HepG2 (cell line): Measurements from ENCODE around the gene DHCR7. TPM values are rescaled to one million over a fixed set of nuclear protein-coding genes. Genes with fewer than 3 reads are reported as not detected.

Experiments
- ATAC-seq: fragments of 200-7000 bp; cut with Tn5 transposase; 3 replicates; pipeline ENCODE4 v1.9.1; 2020; ENCODE audit warnings: mild to moderate bottlenecking, moderate library complexity
- BruUV-seq: library from RNA; stranded (reverse); fragments of 400-500 nt; replicated peaks from 2 replicates; lab custom pipeline; 2021; lab: Mats Ljungman, UMichigan
- CTCF ChIA-PET: fragments of 300-600 bp; formaldehyde crosslinking; extraction: SDS; loops from one replicate; lab custom pipeline; 2021; ENCODE audit warnings: low total read pairs, inconsistent platforms, low intra/inter-chr PET ratio; lab: Yijun Ruan, JAX
- POLR2A ChIA-PET: fragments of 350-600 bp; sonication (Branson Sonifier 250); formaldehyde crosslinking; loops from one replicate; lab custom pipeline; 2020; ENCODE audit warnings: antibody characterized with exemption, inconsistent platforms; lab: Yijun Ruan, JAX
- DNase-seq: peaks from one replicate; pipeline ENCODE4 v3.0.0-alpha.2; 2015; ENCODE audit warnings: low spot score
- FAIRE-seq: peaks from 3 replicates; lab custom pipeline; 2011; peaks lifted over from hg19 to GRCh38; lab: Jason Lieb, UNC
- H2AFZ ChIP-seq: one replicate; pipeline ENCODE4 v1.6.1; 2011; ENCODE audit warnings: low read length, inconsistent platforms
- H3K27ac ChIP-seq: fragments of 300-600 bp; 3 replicates; pipeline ENCODE4 v1.8.0; 2011; ENCODE audit warnings: mixed run types, mild to moderate bottlenecking, mixed read lengths, low read length, inconsistent platforms; ENCODE audit not compliant: insufficient read depth; ENCODE audit errors: extremely low read length
- H3K27me3 ChIP-seq, 2 experiments: fragments of 200-600 bp in 1 of 2; 2 replicates in 1 of 2; 3 replicates in 1 of 2; pipeline versions ENCODE4 v1.6.0 to v1.8.0; 2011; ENCODE audit warnings: low read length in 2 of 2, mild to moderate bottlenecking in 2 of 2, moderate library complexity in 2 of 2, inconsistent platforms in 1 of 2; ENCODE audit not compliant: insufficient read depth in 2 of 2, control insufficient read depth in 1 of 2
- H3K36me3 ChIP-seq, 2 experiments: fragments of 200-600 bp in 1 of 2; replicated peaks in 1 of 2; 2 replicates in 1 of 2; 3 replicates in 1 of 2; pipeline versions ENCODE4 v1.5.1 to v1.8.0; 2011; ENCODE audit warnings: low read length in 2 of 2, inconsistent platforms in 1 of 2; ENCODE audit not compliant: insufficient read depth in 2 of 2, control insufficient read depth in 1 of 2
- H3K4me1 ChIP-seq: 2 replicates; pipeline ENCODE4 v1.5.1; 2012; ENCODE audit warnings: low read length, inconsistent platforms; ENCODE audit not compliant: insufficient read depth
- H3K4me2 ChIP-seq: 2 replicates; pipeline ENCODE4 v1.6.0; 2011; ENCODE audit warnings: low read depth, low read length, inconsistent platforms
- H3K4me3 ChIP-seq, 3 experiments: fragments of 200-600 bp in 1 of 3; sonication (generic), shearing (Covaris generic) in 1 of 3; replicated peaks in 1 of 3; 2 replicates each; pipeline ENCODE4 v1.5.1; 2011 to 2016; ENCODE audit warnings: low read length in 3 of 3, inconsistent platforms in 2 of 3, low read depth in 2 of 3, mild to moderate bottlenecking in 2 of 3, control low read depth in 1 of 3, mixed read lengths in 1 of 3; ENCODE audit not compliant: insufficient read depth in 1 of 3
- H3K79me2 ChIP-seq: one replicate; pipeline ENCODE4 v1.6.1; 2011; ENCODE audit warnings: low read length, inconsistent platforms; ENCODE audit not compliant: insufficient read depth
- H3K9ac ChIP-seq: 2 replicates; pipeline ENCODE4 v1.6.0; 2011; ENCODE audit warnings: mild to moderate bottlenecking, low read depth, low read length, inconsistent platforms; ENCODE audit not compliant: insufficient read depth
- H3K9me3 ChIP-seq: 2 replicates; pipeline ENCODE4 v1.5.1; 2012; ENCODE audit warnings: mild to moderate bottlenecking, low read length
- H4K20me1 ChIP-seq: 2 replicates; pipeline ENCODE4 v1.6.0; 2011; ENCODE audit warnings: inconsistent platforms, mild to moderate bottlenecking, low read length, moderate library complexity; ENCODE audit not compliant: insufficient read depth
- AHDC1 ChIP-seq: sonication (generic); formaldehyde crosslinking; IDR thresholded peaks from 2 replicates; pipeline ENCODE4 v1.5.1; 2020; ENCODE audit warnings: mild to moderate bottlenecking, missing genetic modification reagents, borderline replicate concordance
- DDIT3 ChIP-seq: sonication (generic); formaldehyde crosslinking; IDR thresholded peaks from 2 replicates; pipeline ENCODE4 v1.4.0; 2020; ENCODE audit warnings: mild to moderate bottlenecking, missing genetic modification reagents
- FOSL2 ChIP-seq: sonication (generic); formaldehyde crosslinking; IDR thresholded peaks from 2 replicates; pipeline ENCODE4 v1.4.0; 2020; ENCODE audit warnings: missing genetic modification reagents
- HNF4A ChIP-seq: sonication (generic); formaldehyde crosslinking; IDR thresholded peaks from 2 replicates; pipeline ENCODE4 v1.4.0; 2020; ENCODE audit warnings: missing genetic modification reagents
- KAT8 ChIP-seq: IDR thresholded peaks from 2 replicates; pipeline ENCODE4 v1.6.1; 2016; ENCODE audit warnings: missing genetic modification reagents, missing compliant biosample characterization
- KDM6A ChIP-seq: IDR thresholded peaks from 2 replicates; pipeline ENCODE4 v1.6.1; 2016; ENCODE audit warnings: low read depth
- KLF16 ChIP-seq, 2 experiments: sonication (generic) in 1 of 2; formaldehyde crosslinking in 1 of 2; IDR thresholded peaks; 2 replicates each; pipeline versions ENCODE4 v1.6.1 to v1.8.0; 2016 to 2023; ENCODE audit warnings: missing genetic modification reagents in 2 of 2, missing compliant biosample characterization in 1 of 2
- MNT ChIP-seq: fragments of 450-650 bp; IDR thresholded peaks from 2 replicates; pipeline ENCODE4 v1.6.1; 2016
- NFE2 ChIP-seq: sonication (generic); formaldehyde crosslinking; IDR thresholded peaks from 2 replicates; pipeline ENCODE4 v1.4.0; 2020; ENCODE audit warnings: missing genetic modification reagents
- RFX5 ChIP-seq: IDR thresholded peaks from 2 replicates; pipeline ENCODE4 v1.6.1; 2011; ENCODE audit warnings: low read depth, low read length, improper control_type of control experiment
- SCMH1 ChIP-seq: sonication (generic); formaldehyde crosslinking; IDR thresholded peaks from 2 replicates; pipeline ENCODE4 v1.9.0; 2021; ENCODE audit warnings: missing genetic modification reagents, mild to moderate bottlenecking, borderline replicate concordance
- ZBTB42 ChIP-seq: sonication (generic); formaldehyde crosslinking; IDR thresholded peaks from 2 replicates; pipeline ENCODE4 v1.5.0; 2020; ENCODE audit warnings: mild to moderate bottlenecking, missing genetic modification reagents
- ZFY ChIP-seq: sonication (generic); formaldehyde crosslinking; IDR thresholded peaks from 2 replicates; pipeline ENCODE4 v1.4.0; 2020; ENCODE audit warnings: missing genetic modification reagents
- ZNF253 ChIP-seq: sonication (generic); formaldehyde crosslinking; IDR thresholded peaks from 2 replicates; pipeline ENCODE4 v1.8.0; 2022; ENCODE audit warnings: mild to moderate bottlenecking, missing genetic modification reagents, borderline replicate concordance
- ZNF784 ChIP-seq: sonication (generic); formaldehyde crosslinking; IDR thresholded peaks from 2 replicates; pipeline ENCODE4 v1.5.1; 2020; ENCODE audit warnings: missing genetic modification reagents, mild to moderate bottlenecking, borderline replicate concordance
- WGBS: methylation state at CpG from one replicate; pipeline ENCODE4 v1.1.6; 2017; ENCODE audit warnings: low lambda C conversion rate; 5-methylcytosine and 5-hydroxymethylcytosine counted together
- in situ Hi-C: cut with HindIII; loops from 2 replicates; pipeline ENCODE4 v1.10.0; 2017; ENCODE audit warnings: low pct_unique_long_range_greater_than_20kb; ENCODE audit not compliant: extremely low pct_ligation_motif_present
- intact Hi-C: fragments of 100-400 bp; cut with micrococcal nuclease; formaldehyde crosslinking; loops from one replicate; pipeline ENCODE4 v1.10.0; 2022; ENCODE audit not compliant: unreplicated experiment
- polyA plus RNA-seq, 8 experiments: library from polyadenylated mRNA; depleted of rRNA in 3 of 8; stranded (reverse) in 7 of 8; unstranded in 1 of 8; fragments of >200 nt; fragmentation: Illumina TruSeq in 4 of 8; extraction: Trizol in 4 of 8; gene quantifications; 2 replicates each; pipeline versions ENCODE4 v1.2.1 to v1.2.3, GENCODE V29; 2011 to 2016; ENCODE audit warnings: low read depth in 4 of 8, missing spikeins in 1 of 8, mixed read lengths in 1 of 8; ENCODE audit not compliant: insufficient read depth in 1 of 8
- total RNA-seq, 5 experiments: library from RNA; depleted of rRNA; stranded (reverse); fragments of >200 nt; fragmentation: Illumina TruSeq; extraction: Trizol; gene quantifications; 2 replicates each; pipeline ENCODE4 v1.2.3, GENCODE V29; 2016; ENCODE audit warnings: low read depth in 1 of 5

Gene DHCR7
- total and polyA plus RNA-seq, 2 of the 13 experiments (the other 11 are each of a cell fraction or from before 2014, with no cell fraction given) = 96.0 to 143 TPM

- no peaks in the 10 kb centered on the region for H3K9me3 ChIP-seq
- no peaks in the 10 kb centered on the region for H3K79me2 ChIP-seq
- H3K4me2 ChIP-seq = no peak overlapping the region
- FAIRE-seq (no peak), ATAC-seq (no peak), DNase-seq (no peak)
- no peak overlapping the region for H3K27ac ChIP-seq
- 97% methylated on average over 12 of the region's 13 CpGs for WGBS
- no peak overlapping the region for H2AFZ ChIP-seq
- ChIA-PET POLR2A (no interaction called here), CTCF (no interaction called here)
- BruUV-seq = no TSS peak
- H4K20me1 ChIP-seq = no peaks in the 10 kb centered on the region
- H3K36me3 ChIP-seq = peaks cover 22 to 75% of the 10 kb centered on the region in 2 experiments; a peak in 4 of 5 replicates
- H3K27me3 ChIP-seq = no peaks in the 10 kb centered on the region
- TF ChIP-seq NFE2 (CRISPR knock-in tag) (no peak), AHDC1 (CRISPR knock-in tag) (no peak), MNT (no peak), KLF16 (CRISPR knock-in tag; IDR thresholded peaks at IDR 0.05) (no peak), ZNF253 (CRISPR knock-in tag) (no peak), SCMH1 (CRISPR knock-in tag) (no peak), DDIT3 (CRISPR knock-in tag) (no peak), ZFY (CRISPR knock-in tag) (no peak), RFX5 (no peak), ZBTB42 (CRISPR knock-in tag) (no peak), HNF4A (CRISPR knock-in tag) (no peak), ZNF784 (CRISPR knock-in tag) (no peak), KDM6A (no peak), FOSL2 (CRISPR knock-in tag) (no peak), KAT8 (CRISPR knock-in tag) (no peak)
- TF ChIP-seq, all 625 proteins: peak for 0
- Histone ChIP-seq H3K4me3 (no peak overlapping the region), H3K9ac (no peak overlapping the region), H3K4me1 (no peaks in the 10 kb centered on the region)
- in situ Hi-C loops = no loop called here
- intact Hi-C loops = no loop called here
Observed at GRCh38 chr11:71496421-71496820, 48.2 kb upstream of the DHCR7 start.
